AG09309 (cell line): ENCODE measurements around the gene TUSC7.

Source experiments
- DNase-seq: peaks from one replicate; pipeline ENCODE4 v3.0.0-alpha.2; 2010; ENCODE audit warnings: low read depth
- H3K4me3 ChIP-seq: 2 replicates; pipeline ENCODE4 v1.5.1; 2011; ENCODE audit warnings: mild to moderate bottlenecking, low read depth, low read length, moderate library complexity; ENCODE audit not compliant: control insufficient read depth
- TF ChIP-seq, protein P1 (sequence below): IDR thresholded peaks from 2 replicates; pipeline ENCODE4 v1.5.1; 2011; ENCODE audit warnings: mild to moderate bottlenecking, low read depth, low read length, inconsistent platforms; ENCODE audit not compliant: insufficient read depth, control insufficient read depth; ENCODE audit errors: missing control alignments

Gene TUSC7

DNA sequence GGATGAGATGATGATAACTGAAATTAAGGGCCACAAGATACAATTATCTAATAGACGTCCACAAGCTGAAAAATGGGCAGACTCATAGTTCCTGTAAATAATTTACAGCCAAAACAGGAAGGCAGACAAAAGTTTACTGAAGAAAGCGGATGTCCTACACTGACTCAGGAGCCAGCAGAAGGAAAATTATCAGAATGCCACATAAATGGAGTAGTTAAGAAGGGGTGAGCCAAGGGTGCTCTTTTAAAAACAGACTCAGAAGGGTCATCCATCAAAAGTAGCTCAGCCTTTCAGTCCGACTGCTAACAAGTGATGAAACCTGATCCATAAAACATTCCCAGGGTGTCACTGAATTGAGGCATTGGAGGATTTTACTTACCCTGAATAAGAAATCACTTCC, 39.8 kb downstream of the TUSC7 start:
- H3K4me3 ChIP-seq: no peak overlapping the region
- no peak for DNase-seq
- TF ChIP-seq, protein P1, sequence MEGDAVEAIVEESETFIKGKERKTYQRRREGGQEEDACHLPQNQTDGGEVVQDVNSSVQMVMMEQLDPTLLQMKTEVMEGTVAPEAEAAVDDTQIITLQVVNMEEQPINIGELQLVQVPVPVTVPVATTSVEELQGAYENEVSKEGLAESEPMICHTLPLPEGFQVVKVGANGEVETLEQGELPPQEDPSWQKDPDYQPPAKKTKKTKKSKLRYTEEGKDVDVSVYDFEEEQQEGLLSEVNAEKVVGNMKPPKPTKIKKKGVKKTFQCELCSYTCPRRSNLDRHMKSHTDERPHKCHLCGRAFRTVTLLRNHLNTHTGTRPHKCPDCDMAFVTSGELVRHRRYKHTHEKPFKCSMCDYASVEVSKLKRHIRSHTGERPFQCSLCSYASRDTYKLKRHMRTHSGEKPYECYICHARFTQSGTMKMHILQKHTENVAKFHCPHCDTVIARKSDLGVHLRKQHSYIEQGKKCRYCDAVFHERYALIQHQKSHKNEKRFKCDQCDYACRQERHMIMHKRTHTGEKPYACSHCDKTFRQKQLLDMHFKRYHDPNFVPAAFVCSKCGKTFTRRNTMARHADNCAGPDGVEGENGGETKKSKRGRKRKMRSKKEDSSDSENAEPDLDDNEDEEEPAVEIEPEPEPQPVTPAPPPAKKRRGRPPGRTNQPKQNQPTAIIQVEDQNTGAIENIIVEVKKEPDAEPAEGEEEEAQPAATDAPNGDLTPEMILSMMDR: no peak

DNA sequence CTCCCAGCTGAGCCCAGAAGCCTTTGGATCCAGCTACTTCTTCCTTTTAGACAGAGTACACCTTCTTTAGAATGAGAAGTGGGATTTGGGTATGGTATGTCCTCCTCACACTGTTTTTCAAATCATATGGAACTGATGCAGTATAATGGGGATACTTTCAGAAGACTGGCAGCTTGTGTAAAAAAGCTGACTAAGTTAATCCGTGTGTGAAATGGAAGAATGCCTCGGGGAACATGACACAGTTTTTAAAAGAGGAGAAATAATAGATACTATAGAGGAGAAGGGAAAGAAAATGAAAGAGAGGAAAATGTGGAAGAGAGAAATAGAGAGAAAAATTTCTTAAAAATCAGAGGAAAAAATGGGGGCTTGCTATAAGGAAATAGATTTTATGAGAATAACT, 47.7 kb downstream of the TUSC7 start:
- DNase-seq: no peak
- TF ChIP-seq, protein P1: no peak
- no peak overlapping the region for H3K4me3 ChIP-seq

DNA sequence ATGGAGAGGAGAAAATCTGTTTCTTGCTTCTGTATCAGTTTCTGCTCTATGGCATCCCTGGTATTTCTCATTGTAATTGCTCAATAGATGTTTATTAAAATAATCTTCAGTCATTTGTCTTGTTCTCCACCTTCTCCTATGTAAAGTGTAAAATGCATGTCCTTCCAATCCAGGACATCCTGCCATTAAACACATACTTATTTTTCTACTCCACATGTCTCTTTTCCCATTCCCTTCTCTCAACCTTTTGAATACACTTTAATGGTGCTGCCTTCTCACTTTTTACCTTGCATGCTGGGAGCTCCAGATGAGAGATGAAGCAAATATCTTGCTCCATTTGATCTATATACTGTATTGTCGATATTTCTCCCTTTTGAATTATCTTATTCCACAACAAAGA, 49.7 kb downstream of the TUSC7 start:
- TF ChIP-seq, protein P1: no peak
- H3K4me3 ChIP-seq: no peak overlapping the region

More for the DNA sequence above, 49.7 kb downstream of the TUSC7 start:
- DNase-seq: no peak
